NCI-H1092 (cell line): Measurements from ENCODE around the gene CDC14A.
"Not testable (repeated sequence)": the region's sequence is repeated elsewhere in the genome, so short reads cannot be mapped to it uniquely, and the experiment has no call there.

Source experiments
- DNase-seq: peaks from one replicate; lab custom pipeline; 2025; lab: John Stamatoyannopoulos, UW

Gene CDC14A

GRCh38 chr1:100362821-100363466 lies 10.6 kb downstream of the CDC14A start:
- DNase-seq = no peak

- no peak for DNase-seq
Measured at GRCh38 chr1:100363831-100364230, 11.5 kb downstream of the CDC14A start.

GRCh38 chr1:100364697-100365096 lies 12.4 kb downstream of the CDC14A start:
- no peak for DNase-seq

- DNase-seq = no peak
Measured at GRCh38 chr1:100366209-100366525, 13.9 kb downstream of the CDC14A start.

GRCh38 chr1:100369339-100369738 lies 17.0 kb downstream of the CDC14A start:
- not testable (repeated sequence) for DNase-seq

- DNase-seq = not testable (repeated sequence)
Measured at GRCh38 chr1:100373953-100374352, 21.6 kb downstream of the CDC14A start.

- not testable (repeated sequence) for DNase-seq
Measured at GRCh38 chr1:100376890-100377289, 24.6 kb downstream of the CDC14A start.

GRCh38 chr1:100377590-100378361 lies 25.5 kb downstream of the CDC14A start:
- DNase-seq = no peak

- DNase-seq = no peak
Measured at GRCh38 chr1:100378956-100379355, 26.6 kb downstream of the CDC14A start.

GRCh38 chr1:100380635-100381034 lies 28.3 kb downstream of the CDC14A start:
- no peak for DNase-seq

- DNase-seq = no peak
Measured at GRCh38 chr1:100382657-100383056, 30.4 kb downstream of the CDC14A start.

- no peak for DNase-seq
Measured at GRCh38 chr1:100383743-100384405, 31.6 kb downstream of the CDC14A start.

- DNase-seq = no peak
Measured at GRCh38 chr1:100387209-100387608, 34.9 kb downstream of the CDC14A start.

GRCh38 chr1:100387657-100388350 lies 35.5 kb downstream of the CDC14A start:
- no peak for DNase-seq

GRCh38 chr1:100390531-100390930 lies 38.2 kb downstream of the CDC14A start:
- no peak for DNase-seq

GRCh38 chr1:100391675-100392074 lies 39.4 kb downstream of the CDC14A start:
- no peak for DNase-seq

GRCh38 chr1:100392756-100393155 lies 40.5 kb downstream of the CDC14A start:
- DNase-seq = no peak

- DNase-seq = no peak
Measured at GRCh38 chr1:100394285-100394684, 42.0 kb downstream of the CDC14A start.

- DNase-seq = no peak
Measured at GRCh38 chr1:100395913-100396312, 43.6 kb downstream of the CDC14A start.

- no peak for DNase-seq
Measured at GRCh38 chr1:100396651-100397050, 44.3 kb downstream of the CDC14A start.

GRCh38 chr1:100397681-100398080 lies 45.4 kb downstream of the CDC14A start:
- no peak for DNase-seq

GRCh38 chr1:100398648-100399047 lies 46.3 kb downstream of the CDC14A start:
- DNase-seq = no peak

- no peak for DNase-seq
Measured at GRCh38 chr1:100400404-100400803, 48.1 kb downstream of the CDC14A start.
